GM12864 (cell line): ENCODE measurements around the gene SLAMF8.

ENCODE experiments used
- DNase-seq: peaks from one replicate; pipeline ENCODE4 v3.0.0-alpha.2; 2011; ENCODE audit warnings: low read depth
- H3K4me3 ChIP-seq: 2 replicates; pipeline ENCODE4 v1.5.1; 2011; ENCODE audit warnings: mild to moderate bottlenecking, low read depth, low read length, control low read depth
- CTCF ChIP-seq: IDR thresholded peaks from 2 replicates; pipeline ENCODE4 v1.5.1; 2011; ENCODE audit warnings: low read depth, mild to moderate bottlenecking, moderate library complexity, low read length, control low read depth, inconsistent platforms; ENCODE audit errors: missing control alignments

The SLAMF8 gene

GRCh38 chr1:159861218-159861617 lies 34.5 kb downstream of the SLAMF8 start:
- no peak for TF ChIP-seq CTCF
- no peak for DNase-seq
- no peak overlapping the region for H3K4me3 ChIP-seq

- no peak overlapping the region for H3K4me3 ChIP-seq
- TF ChIP-seq CTCF, result no peak
- no peak for DNase-seq
These were observed 35.4 kb downstream of the SLAMF8 start for GRCh38 chr1:159862031-159862430.

GRCh38 chr1:159862557-159862956 lies 35.9 kb downstream of the SLAMF8 start, which contains the start of gene VSIG8:
VSIG8 (minus strand) TSS chr1:159862657; CDS start chr1:159862521, 136 bp downstream.
- DNase-seq, result no peak
- H3K4me3 ChIP-seq, result no peak within 1 kb of the TSS
- no peak for TF ChIP-seq CTCF

- no peak for TF ChIP-seq CTCF
- DNase-seq, result no peak
- no peak overlapping the region for H3K4me3 ChIP-seq
These were observed 37.6 kb downstream of the SLAMF8 start for GRCh38 chr1:159864262-159864661.

GRCh38 chr1:159866066-159866465 lies 39.4 kb downstream of the SLAMF8 start:
- no peak overlapping the region for H3K4me3 ChIP-seq
- DNase-seq, result no peak
- no peak for TF ChIP-seq CTCF

- no peak for DNase-seq
- H3K4me3 ChIP-seq, result no peak overlapping the region
- no peak for TF ChIP-seq CTCF
These were observed 40.4 kb downstream of the SLAMF8 start for GRCh38 chr1:159866905-159867663.

GRCh38 chr1:159867664-159868026 lies 41.0 kb downstream of the SLAMF8 start:
- no peak overlapping the region for H3K4me3 ChIP-seq
- no peak for DNase-seq
- no peak for TF ChIP-seq CTCF
